Esophagus muscularis mucosa (tissue), 4 donors: ENCODE results near the gene FOSL2.

Experiments used
- CTCF ChIP-seq, 3 experiments: fragments of 200-600 bp in 2 of 3; fragments of 450-650 bp in 1 of 3; sonication (generic) in 2 of 3; IDR thresholded peaks; one replicate each; pipeline ENCODE4 v1.5.1; 2017 to 2019; ENCODE audit warnings: antibody characterized with exemption in 3 of 3, mild to moderate bottlenecking in 2 of 3, moderate library complexity in 1 of 3
- EP300 ChIP-seq: sonication (generic); formaldehyde crosslinking; IDR thresholded peaks from one replicate; pipeline ENCODE4 v1.6.1; 2017; ENCODE audit warnings: antibody characterized with exemption
- POLR2A ChIP-seq: fragments of 450-650 bp; IDR thresholded peaks from one replicate; pipeline ENCODE4 v1.6.1; 2017; ENCODE audit warnings: antibody characterized with exemption, moderate library complexity, mild to moderate bottlenecking, low read depth
- POLR2AphosphoS5 ChIP-seq, 2 donors: sonication (generic); formaldehyde crosslinking; IDR thresholded peaks; one replicate each; pipeline ENCODE4 v1.6.1; 2017; ENCODE audit warnings: antibody characterized with exemption in 2 of 2

GRCh38 chr2:28406276-28407096 is 13.8 kb downstream of the FOSL2 start:
- TF ChIP-seq CTCF (IDR thresholded peaks at IDR 0.05) (no peak), EP300 (no peak), POLR2AphosphoS5 (IDR thresholded peaks at IDR 0.05) (peak in 1 of 2 donors; percentile 32), POLR2A (no peak)
